Ammon's horn (tissue), 1 donor: Measurements from ENCODE around the gene BDP1.
"Not testable (repeated sequence)": the region's sequence is repeated elsewhere in the genome, so short reads cannot be mapped to it uniquely, and the experiment has no call there.

Experiments used
- DNase-seq: peaks from one replicate; pipeline ENCODE4 v3.0.0-alpha.2; 2016; ENCODE audit warnings: low spot score

BDP1 gene

GRCh38 chr5:71569748-71570509 is 114.5 kb downstream of the BDP1 start:
- no peak for DNase-seq

- DNase-seq = not testable (repeated sequence)
Observed at GRCh38 chr5:71571811-71572210, 116.4 kb downstream of the BDP1 start.

- DNase-seq = no peak
Observed at GRCh38 chr5:71573591-71573990, 118.1 kb downstream of the BDP1 start.

- DNase-seq = not testable (repeated sequence)
Observed at GRCh38 chr5:71575588-71575987, 120.1 kb downstream of the BDP1 start.

GRCh38 chr5:71576241-71576640 is 120.8 kb downstream of the BDP1 start:
- DNase-seq = no peak

- DNase-seq = not testable (repeated sequence)
Observed at GRCh38 chr5:71577839-71578238, 122.4 kb downstream of the BDP1 start.

- DNase-seq = no peak
Observed at GRCh38 chr5:71582945-71583584, 127.6 kb downstream of the BDP1 start.

- no peak for DNase-seq
Observed at GRCh38 chr5:71586052-71586940, 130.8 kb downstream of the BDP1 start.

GRCh38 chr5:71586941-71587765 is 131.7 kb downstream of the BDP1 start, which contains the start of gene MCCC2:
TSS of gene MCCC2 (plus strand) at chr5:71587340. CDS start at chr5:71587426, 86 bp downstream.
- DNase-seq = peak; percentile 97

GRCh38 chr5:71587766-71588532 is 132.5 kb downstream of the BDP1 start:
- no peak for DNase-seq

GRCh38 chr5:71588533-71588885 is 133.1 kb downstream of the BDP1 start:
- DNase-seq = no peak

GRCh38 chr5:71589903-71590302 is 134.5 kb downstream of the BDP1 start:
- DNase-seq = no peak

- no peak for DNase-seq
Observed at GRCh38 chr5:71591100-71591499, 135.6 kb downstream of the BDP1 start.

GRCh38 chr5:71596169-71596568 is 140.7 kb downstream of the BDP1 start:
- DNase-seq = no peak

- DNase-seq = no peak
Observed at GRCh38 chr5:71597001-71597400, 141.6 kb downstream of the BDP1 start.

GRCh38 chr5:71600783-71601182 is 145.3 kb downstream of the BDP1 start:
- DNase-seq = no peak

- DNase-seq = peak; percentile 27
Observed at GRCh38 chr5:71601222-71602026, 146.0 kb downstream of the BDP1 start.

GRCh38 chr5:71609916-71610315 is 154.5 kb downstream of the BDP1 start:
- not testable (repeated sequence) for DNase-seq

GRCh38 chr5:71615809-71616208 is 160.4 kb downstream of the BDP1 start:
- DNase-seq = no peak
